Kidney (tissue), 14 donors: ENCODE results near the gene SPATA6. TPM values are rescaled to one million over a fixed set of nuclear protein-coding genes. Genes with fewer than 3 reads are reported as not detected.

Source experiments
- DNase-seq, 5 donors: peaks; one replicate each; pipeline ENCODE4 v3.0.0-alpha.2; 2013 to 2020
- FAIRE-seq: peaks from 2 replicates; lab custom pipeline; 2012; peaks lifted over from hg19 to GRCh38; lab: Jason Lieb, UNC
- H3K27ac ChIP-seq, 2 donors: one replicate each; pipeline ENCODE4 v1.7.0; 2013; ENCODE audit warnings: low read depth in 2 of 2, low read length in 2 of 2, inconsistent platforms in 1 of 2
- H3K27me3 ChIP-seq: one replicate; pipeline ENCODE4 v1.7.1; 2013; ENCODE audit warnings: low read length, inconsistent platforms; ENCODE audit not compliant: control insufficient read depth, insufficient read depth
- H3K36me3 ChIP-seq, 3 donors: one replicate each; pipeline versions ENCODE4 v1.7.0 to v1.7.1; 2013; ENCODE audit warnings: low read length in 3 of 3, control low read depth in 1 of 3, inconsistent platforms in 1 of 3; ENCODE audit not compliant: insufficient read depth in 3 of 3, control insufficient read depth in 2 of 3
- H3K4me1 ChIP-seq, 3 donors: one replicate each; pipeline versions ENCODE4 v1.7.0 to v1.7.1; 2013; ENCODE audit warnings: low read length in 3 of 3, inconsistent platforms in 1 of 3, low read depth in 1 of 3; ENCODE audit not compliant: control insufficient read depth in 2 of 3, insufficient read depth in 2 of 3
- H3K4me3 ChIP-seq, 3 donors: one replicate each; pipeline versions ENCODE4 v1.7.0 to v1.8.1; 2013; ENCODE audit warnings: low read length in 3 of 3, control low read depth in 1 of 3, inconsistent platforms in 1 of 3
- H3K9ac ChIP-seq, 3 donors: one replicate each; pipeline versions ENCODE4 v1.7.0 to v1.7.1; 2013; ENCODE audit warnings: low read length in 3 of 3, control low read depth in 1 of 3, inconsistent platforms in 1 of 3
- H3K9me3 ChIP-seq, 3 donors: one replicate each; pipeline versions ENCODE4 v1.7.0 to v1.7.1; 2013; ENCODE audit warnings: low read length in 3 of 3, control low read depth in 1 of 3, inconsistent platforms in 1 of 3; ENCODE audit not compliant: control insufficient read depth in 2 of 3, insufficient read depth in 1 of 3
- intact Hi-C: fragments of 100-400 bp; cut with DNase I; formaldehyde crosslinking; loops from one replicate; pipeline ENCODE4 v1.11.1; 2022
- polyA plus RNA-seq: library from polyadenylated mRNA; stranded (reverse); fragments of 350-450 nt; fragmentation: Illumina TruSeq; extraction: RNeasy Lipid Tissue Mini Kit (QIAGEN cat#74804); gene quantifications from one replicate; pipeline ENCODE4 v1.2.3, GENCODE V29; 2014; ENCODE audit warnings: low read depth, low replicate concordance; ENCODE audit not compliant: insufficient read depth
- total RNA-seq: library from RNA; stranded (reverse); fragmentation: NEBNext Ultra II Directional; extraction: Animal tissue kit (Norgen Biotek cat#: 25700); gene quantifications from one replicate; pipeline ENCODE4 v1.2.1, GENCODE V29; 2021
- TF ChIP-seq, protein P1 (sequence below): IDR thresholded peaks from 3 replicates; pipeline ENCODE4 v1.5.1; 2012; ENCODE audit warnings: mild to moderate bottlenecking, moderate library complexity, borderline replicate concordance; ENCODE audit not compliant: insufficient read depth; ENCODE audit errors: extremely low read depth
- donor health status: control.
- donor health status: control.
- donor health status: control.
- donor health status: control.
- donor health status: control.
- donor health status: DM: yes; HTN: yes; CAD: no.
- donor health status: Normal renal cell carcinoma (clear cell type).

SPATA6 gene
- total and polyA plus RNA-seq, 2 donors from 2014 or later, result 5.6 to 32.5 TPM

DNA sequence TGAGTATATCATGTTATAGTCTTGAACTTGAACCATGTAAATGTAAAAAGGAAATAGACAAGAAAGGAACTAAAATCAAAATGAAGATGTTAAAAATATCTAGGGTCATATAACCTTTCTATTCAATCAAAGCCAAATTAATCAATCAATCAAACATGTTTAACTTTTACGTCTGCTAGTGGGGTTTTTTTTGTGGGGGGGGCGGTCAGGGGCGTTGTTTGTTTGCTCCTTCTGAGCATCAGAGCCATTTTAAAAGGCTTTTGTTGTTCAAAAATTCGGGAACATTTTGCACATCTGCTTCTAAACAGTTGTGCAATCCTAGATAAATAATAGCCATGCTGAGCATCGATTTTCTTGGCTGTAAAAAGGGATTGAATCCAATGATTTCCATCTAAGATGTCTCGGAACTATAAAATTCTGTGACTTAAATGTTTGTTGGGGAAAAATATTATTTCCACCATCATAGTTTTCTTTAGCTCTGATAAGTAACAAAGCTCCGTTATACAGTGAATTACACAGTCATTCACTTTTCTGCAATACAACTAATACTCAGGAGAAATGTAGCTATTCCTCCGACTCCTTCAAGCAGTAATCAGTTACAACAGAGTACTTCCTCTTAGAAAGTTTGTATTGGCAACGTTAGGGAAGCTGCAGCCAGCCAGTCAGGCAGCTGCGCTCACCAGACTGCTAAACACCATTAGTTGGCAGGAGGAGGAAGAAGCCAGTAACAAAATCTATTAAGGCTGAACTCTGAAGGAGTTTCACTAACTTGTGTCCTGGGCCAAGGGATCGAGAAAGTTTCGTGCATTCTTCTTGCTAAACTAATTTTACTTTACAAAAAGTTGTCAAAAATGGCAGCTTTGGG, 2.2 kb downstream of the SPATA6 start:
- Histone ChIP-seq H3K36me3 (no peaks in the 10 kb centered on the region), H3K27me3 (no peaks in the 10 kb centered on the region), H3K9me3 (no peaks in the 10 kb centered on the region), H3K9ac (peak overlapping the region in 1 of 3 donors; percentile 4), H3K27ac (peak overlapping the region; percentile 10 to 89), H3K4me1 (peaks cover 0 to 13% (median 0%) of the 10 kb centered on the region in 3 donors), H3K4me3 (peak overlapping the region; percentile 31 to 83 (median 75))
- intact Hi-C loops, result no loop called here
- TF ChIP-seq, protein P1, sequence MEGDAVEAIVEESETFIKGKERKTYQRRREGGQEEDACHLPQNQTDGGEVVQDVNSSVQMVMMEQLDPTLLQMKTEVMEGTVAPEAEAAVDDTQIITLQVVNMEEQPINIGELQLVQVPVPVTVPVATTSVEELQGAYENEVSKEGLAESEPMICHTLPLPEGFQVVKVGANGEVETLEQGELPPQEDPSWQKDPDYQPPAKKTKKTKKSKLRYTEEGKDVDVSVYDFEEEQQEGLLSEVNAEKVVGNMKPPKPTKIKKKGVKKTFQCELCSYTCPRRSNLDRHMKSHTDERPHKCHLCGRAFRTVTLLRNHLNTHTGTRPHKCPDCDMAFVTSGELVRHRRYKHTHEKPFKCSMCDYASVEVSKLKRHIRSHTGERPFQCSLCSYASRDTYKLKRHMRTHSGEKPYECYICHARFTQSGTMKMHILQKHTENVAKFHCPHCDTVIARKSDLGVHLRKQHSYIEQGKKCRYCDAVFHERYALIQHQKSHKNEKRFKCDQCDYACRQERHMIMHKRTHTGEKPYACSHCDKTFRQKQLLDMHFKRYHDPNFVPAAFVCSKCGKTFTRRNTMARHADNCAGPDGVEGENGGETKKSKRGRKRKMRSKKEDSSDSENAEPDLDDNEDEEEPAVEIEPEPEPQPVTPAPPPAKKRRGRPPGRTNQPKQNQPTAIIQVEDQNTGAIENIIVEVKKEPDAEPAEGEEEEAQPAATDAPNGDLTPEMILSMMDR, result peak; percentile 2
- DNase-seq (peak in 4 of 5 donors; percentile 27 to 82 (median 72)), FAIRE-seq (peak; percentile 83)

DNA sequence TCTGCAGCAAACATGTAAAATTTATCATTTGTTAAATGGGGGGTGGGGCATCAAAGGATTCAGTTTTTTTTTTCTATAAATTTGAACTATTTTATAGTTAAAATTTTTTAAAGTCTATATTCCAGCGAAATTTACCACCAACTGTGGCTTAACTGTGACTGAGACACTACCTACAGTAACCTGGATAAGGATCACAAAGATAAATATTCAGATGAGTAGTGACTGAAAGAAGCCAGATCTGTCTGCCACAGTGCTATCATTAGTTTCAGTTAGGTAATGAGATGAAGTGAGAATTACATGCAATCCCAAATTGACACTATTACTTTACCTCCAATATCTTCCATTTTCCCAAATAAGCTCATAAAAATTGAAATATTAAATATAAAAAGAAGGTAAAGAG, 5.4 kb downstream of the SPATA6 start:
- Histone ChIP-seq H3K36me3 (no peaks in the 10 kb centered on the region), H3K9ac (no peak overlapping the region), H3K4me1 (peaks cover 0 to 10% (median 0%) of the 10 kb centered on the region in 3 donors), H3K9me3 (no peaks in the 10 kb centered on the region), H3K27ac (no peak overlapping the region), H3K27me3 (no peaks in the 10 kb centered on the region), H3K4me3 (no peak overlapping the region)
- FAIRE-seq, result no peak
- DNase-seq, result no peak
- intact Hi-C loops, result no loop called here
- TF ChIP-seq, protein P1, result no peak

DNA sequence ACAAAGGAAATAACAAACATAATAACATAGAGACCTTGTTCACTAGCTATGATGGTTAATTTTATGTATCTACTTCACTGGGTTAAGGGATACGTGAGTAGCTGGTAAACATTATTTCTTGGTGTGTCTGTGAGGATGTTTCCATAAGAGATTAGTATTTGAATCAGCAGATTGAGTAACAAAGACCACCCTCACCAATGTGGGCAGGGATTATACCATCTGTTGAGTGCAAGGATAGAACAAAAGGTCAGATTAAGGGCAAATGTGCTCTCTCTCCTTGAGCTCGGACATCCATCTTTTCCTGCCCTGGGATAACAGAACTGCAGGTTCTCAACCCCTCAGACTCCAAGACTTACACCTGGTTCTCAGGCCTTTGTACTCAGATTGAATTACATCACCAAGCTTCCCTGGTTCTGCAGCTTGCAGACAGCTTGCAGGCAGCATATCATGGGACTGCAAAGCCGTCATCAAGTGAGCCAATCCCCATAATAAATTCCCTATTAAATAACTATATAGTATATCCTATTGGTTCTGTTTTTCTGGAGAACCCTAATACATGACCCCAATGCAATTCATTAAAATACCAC, 9.2 kb downstream of the SPATA6 start:
- intact Hi-C loops, result no loop called here
- DNase-seq (peak in 3 of 5 donors; percentile 10 to 36 (median 23)), FAIRE-seq (no peak)
- TF ChIP-seq, protein P1, result no peak
- H3K9me3 ChIP-seq, result no peaks in the 10 kb centered on the region
- no peaks in the 10 kb centered on the region for H3K36me3 ChIP-seq
- H3K27me3 ChIP-seq, result no peaks in the 10 kb centered on the region
- no peak overlapping the region for H3K4me3 ChIP-seq
- no peaks in the 10 kb centered on the region for H3K4me1 ChIP-seq
- H3K27ac ChIP-seq, result no peak overlapping the region
- H3K9ac ChIP-seq, result no peak overlapping the region
